Upper lobe of left lung (tissue), 6 donors: ENCODE data around the gene KCNAB2. TPM values are rescaled to one million over a fixed set of nuclear protein-coding genes. Genes with fewer than 3 reads are reported as not detected.

Experiments
- ATAC-seq, 2 donors: fragments of 200-7000 bp; cut with Tn5 transposase; one replicate each; pipeline ENCODE4 v1.9.1; 2022; ENCODE audit warnings: mild to moderate bottlenecking in 2 of 2, moderate library complexity in 2 of 2; ENCODE audit not compliant: low FRiP score in 2 of 2
- DNase-seq, 2 donors: peaks; one replicate each; pipeline ENCODE4 v3.0.0-alpha.2; 2019 to 2020
- H3K27ac ChIP-seq, 4 donors: fragments of 200-600 bp; sonication (generic); one replicate each; pipeline ENCODE4 v1.5.1; 2016 to 2019
- H3K27me3 ChIP-seq, 4 donors: fragments of 200-600 bp; sonication (generic); one replicate each; pipeline ENCODE4 v1.5.1; 2017 to 2019
- H3K36me3 ChIP-seq, 4 donors: fragments of 200-600 bp; sonication (generic); one replicate each; pipeline ENCODE4 v1.5.1; 2016 to 2019
- H3K4me1 ChIP-seq, 4 donors: fragments of 200-600 bp; sonication (generic); one replicate each; pipeline ENCODE4 v1.5.1; 2018 to 2019
- H3K4me3 ChIP-seq, 4 donors: fragments of 200-600 bp; sonication (generic); one replicate each; pipeline ENCODE4 v1.5.1; 2017 to 2019; ENCODE audit warnings: mild to moderate bottlenecking in 2 of 4, moderate library complexity in 1 of 4
- H3K9me3 ChIP-seq, 4 donors: fragments of 200-600 bp; sonication (generic); one replicate each; pipeline ENCODE4 v1.5.1; 2018 to 2019
- CTCF ChIP-seq, 6 experiments: fragments of 450-650 bp in 4 of 6; fragments of 200-600 bp in 2 of 6; sonication (generic) in 2 of 6; IDR thresholded peaks; one replicate each; pipeline ENCODE4 v1.5.1; 2016 to 2019; ENCODE audit warnings: antibody characterized with exemption in 6 of 6
- EP300 ChIP-seq, 4 donors: sonication (generic); formaldehyde crosslinking; IDR thresholded peaks; one replicate each; pipeline ENCODE4 v1.5.1; 2017; ENCODE audit warnings: antibody characterized with exemption in 4 of 4, control low read depth in 2 of 4
- POLR2A ChIP-seq, 4 donors: fragments of 450-650 bp; IDR thresholded peaks; one replicate each; pipeline ENCODE4 v1.5.1; 2016 to 2017; ENCODE audit warnings: antibody characterized with exemption in 4 of 4, mild to moderate bottlenecking in 2 of 4
- POLR2AphosphoS5 ChIP-seq, 2 donors: sonication (generic); formaldehyde crosslinking; IDR thresholded peaks; one replicate each; pipeline ENCODE4 v1.5.1; 2017; ENCODE audit warnings: antibody characterized with exemption in 2 of 2
- WGBS, 2 donors: methylation state at CpG; one replicate each; pipeline ENCODE4 v1.1.5; 2017 to 2018; 5-methylcytosine and 5-hydroxymethylcytosine counted together
- total RNA-seq, 6 donors: library from RNA; depleted of rRNA in 4 of 6; stranded (reverse); fragments of >200 nt in 4 of 6; gene quantifications; one replicate each; pipeline versions ENCODE4 v1.1.0 to v1.2.1, GENCODE V29; 2016 to 2021
- donor health status: DM: no; HTN: no; CAD: no; lungs with moderate emphysema.
- donor health status: DM: no; HTN: yes; CAD: no; lungs with severe emphysema.

Gene KCNAB2
- total RNA-seq, 6 donors from 2014 or later: 36.9 to 129 (median 97.8) TPM

- 81% methylated on average over 5 of the region's 5 CpGs for WGBS, 2 donors
- DNase-seq (no peak), ATAC-seq (no peak)
- Histone ChIP-seq H3K36me3 (peaks cover 0 to 5% (median 0%) of the 10 kb centered on the region in 4 donors), H3K4me1 (no peaks in the 10 kb centered on the region), H3K27me3 (no peaks in the 10 kb centered on the region), H3K27ac (no peak overlapping the region), H3K9me3 (no peaks in the 10 kb centered on the region), H3K4me3 (no peak overlapping the region)
- no peak for TF ChIP-seq POLR2A (IDR thresholded peaks at IDR 0.05)
- TF ChIP-seq POLR2AphosphoS5 (IDR thresholded peaks at IDR 0.05): no peak
- no peak for TF ChIP-seq CTCF (IDR thresholded peaks at IDR 0.05)
- TF ChIP-seq EP300 (IDR thresholded peaks at IDR 0.05): no peak
These were observed 22.4 kb downstream of the KCNAB2 start for GRCh38 chr1:6068073-6068472.

GRCh38 chr1:6068932-6069331, 23.2 kb downstream of the KCNAB2 start:
- DNase-seq (no peak), ATAC-seq (no peak)
- no peaks in the 10 kb centered on the region for H3K9me3 ChIP-seq
- H3K4me3 ChIP-seq: no peak overlapping the region
- WGBS, 2 donors: 73 to 81% methylated on average over 3 to 9 of the region's 9 CpGs
- H3K4me1 ChIP-seq: no peaks in the 10 kb centered on the region
- TF ChIP-seq POLR2A (IDR thresholded peaks at IDR 0.05): no peak
- no peak for TF ChIP-seq EP300 (IDR thresholded peaks at IDR 0.05)
- no peak for TF ChIP-seq CTCF (IDR thresholded peaks at IDR 0.05)
- TF ChIP-seq POLR2AphosphoS5 (IDR thresholded peaks at IDR 0.05): no peak
- H3K27me3 ChIP-seq: no peaks in the 10 kb centered on the region
- peaks cover 0 to 9% (median under 1%) of the 10 kb centered on the region in 4 donors for H3K36me3 ChIP-seq
- no peak overlapping the region for H3K27ac ChIP-seq

- TF ChIP-seq CTCF (IDR thresholded peaks at IDR 0.05) (no peak), EP300 (IDR thresholded peaks at IDR 0.05) (no peak), POLR2AphosphoS5 (IDR thresholded peaks at IDR 0.05) (no peak), POLR2A (IDR thresholded peaks at IDR 0.05) (no peak)
These were observed 23.9 kb downstream of the KCNAB2 start for GRCh38 chr1:6069573-6069972.

GRCh38 chr1:6070450-6070974, 24.8 kb downstream of the KCNAB2 start:
- no peak for ATAC-seq
- H3K36me3 ChIP-seq: peaks cover 0 to 13% (median 2%) of the 10 kb centered on the region in 4 donors

More at GRCh38 chr1:6069573-6069972, 23.9 kb downstream of the KCNAB2 start:
- DNase-seq (no peak), ATAC-seq (no peak)
- Histone ChIP-seq H3K4me3 (no peak overlapping the region), H3K27me3 (no peaks in the 10 kb centered on the region), H3K36me3 (peaks cover 0 to 13% (median 2%) of the 10 kb centered on the region in 4 donors), H3K4me1 (no peaks in the 10 kb centered on the region), H3K27ac (no peak overlapping the region), H3K9me3 (no peaks in the 10 kb centered on the region)
- WGBS, 2 donors: 85 to 92% methylated on average over 14 of the region's 14 CpGs

More at GRCh38 chr1:6070450-6070974, 24.8 kb downstream of the KCNAB2 start:
- no peaks in the 10 kb centered on the region for H3K4me1 ChIP-seq
- no peak for DNase-seq
- TF ChIP-seq EP300 (IDR thresholded peaks at IDR 0.05) (no peak), POLR2AphosphoS5 (IDR thresholded peaks at IDR 0.05) (no peak), POLR2A (IDR thresholded peaks at IDR 0.05) (no peak), CTCF (IDR thresholded peaks at IDR 0.05) (no peak)
- H3K27ac ChIP-seq: no peak overlapping the region
- H3K4me3 ChIP-seq: no peak overlapping the region
- H3K9me3 ChIP-seq: no peaks in the 10 kb centered on the region
- WGBS, 2 donors: 90 to 92% methylated on average over 9 of the region's 9 CpGs
- no peaks in the 10 kb centered on the region for H3K27me3 ChIP-seq
